Measurements from ENCODE around the gene FCRL4.

Gene FCRL4

DNA sequence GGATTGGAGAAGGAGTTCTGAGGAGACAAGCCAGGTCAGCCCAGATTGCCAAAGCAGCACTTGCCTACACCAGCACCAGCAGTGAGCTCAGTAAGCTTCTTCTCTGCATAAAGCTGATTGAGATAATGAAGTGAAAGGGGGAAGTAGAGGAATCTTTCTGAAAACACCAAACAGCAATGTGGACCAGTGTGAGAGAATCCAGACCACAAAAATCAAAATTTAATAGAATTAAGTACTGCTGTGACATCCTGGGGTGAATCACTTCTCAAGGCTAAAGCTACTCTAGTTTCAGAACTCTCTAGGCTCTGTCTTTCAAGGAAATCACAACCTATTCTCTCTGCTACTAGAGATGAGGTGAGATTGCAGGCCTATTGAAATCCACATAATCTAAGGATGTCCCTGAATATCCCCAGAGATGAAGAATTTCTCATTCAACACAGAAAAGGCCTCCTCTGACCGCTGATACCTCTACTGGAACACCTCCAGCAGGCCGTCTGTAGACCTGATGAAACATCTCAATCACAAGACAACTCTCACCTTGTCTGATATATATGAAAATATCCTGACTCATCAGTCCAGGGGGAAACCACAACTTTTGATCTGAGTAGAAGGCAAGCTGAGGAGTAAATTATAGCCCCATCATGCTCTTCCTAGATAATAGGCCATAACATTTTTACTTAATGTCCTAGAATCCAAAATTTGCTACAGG is at the start of gene FCRL4:
FCRL4 (minus strand) TSS at position 127 of the 709 bp plus-strand sequence. CDS start 141 bp downstream, outside the sequence.
- TF ChIP-seq, protein P1, sequence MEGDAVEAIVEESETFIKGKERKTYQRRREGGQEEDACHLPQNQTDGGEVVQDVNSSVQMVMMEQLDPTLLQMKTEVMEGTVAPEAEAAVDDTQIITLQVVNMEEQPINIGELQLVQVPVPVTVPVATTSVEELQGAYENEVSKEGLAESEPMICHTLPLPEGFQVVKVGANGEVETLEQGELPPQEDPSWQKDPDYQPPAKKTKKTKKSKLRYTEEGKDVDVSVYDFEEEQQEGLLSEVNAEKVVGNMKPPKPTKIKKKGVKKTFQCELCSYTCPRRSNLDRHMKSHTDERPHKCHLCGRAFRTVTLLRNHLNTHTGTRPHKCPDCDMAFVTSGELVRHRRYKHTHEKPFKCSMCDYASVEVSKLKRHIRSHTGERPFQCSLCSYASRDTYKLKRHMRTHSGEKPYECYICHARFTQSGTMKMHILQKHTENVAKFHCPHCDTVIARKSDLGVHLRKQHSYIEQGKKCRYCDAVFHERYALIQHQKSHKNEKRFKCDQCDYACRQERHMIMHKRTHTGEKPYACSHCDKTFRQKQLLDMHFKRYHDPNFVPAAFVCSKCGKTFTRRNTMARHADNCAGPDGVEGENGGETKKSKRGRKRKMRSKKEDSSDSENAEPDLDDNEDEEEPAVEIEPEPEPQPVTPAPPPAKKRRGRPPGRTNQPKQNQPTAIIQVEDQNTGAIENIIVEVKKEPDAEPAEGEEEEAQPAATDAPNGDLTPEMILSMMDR (IDR thresholded peaks at IDR 0.05): no peak

DNA sequence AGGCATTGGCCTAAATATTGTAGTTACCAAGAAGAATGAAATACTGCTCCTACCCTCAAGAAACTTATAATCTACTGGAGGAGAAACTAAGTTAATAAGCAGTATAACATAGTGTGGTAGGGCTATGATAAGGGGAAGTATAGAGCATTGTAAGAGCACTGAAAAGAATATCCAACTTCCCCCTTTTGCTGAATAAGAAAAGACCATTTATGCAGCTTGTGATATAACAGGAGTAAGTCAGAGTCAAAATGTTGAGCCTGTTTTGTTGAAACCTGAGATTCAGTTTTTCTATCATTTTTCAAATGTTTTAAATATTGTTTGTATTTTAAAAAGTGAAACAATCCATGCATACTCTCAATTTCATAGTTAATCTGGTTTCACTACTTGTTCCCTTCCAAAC is 48.3 kb upstream of the FCRL4 start:
- TF ChIP-seq, protein P1 (IDR thresholded peaks at IDR 0.05): no peak

GRCh38 chr1:157641177-157641576 is 43.3 kb upstream of the FCRL4 start:
- TF ChIP-seq, protein P1 (IDR thresholded peaks at IDR 0.05): no peak

GRCh38 chr1:157639800-157640199 is 41.9 kb upstream of the FCRL4 start:
- TF ChIP-seq, protein P1 (IDR thresholded peaks at IDR 0.05): no peak

GRCh38 chr1:157628773-157629172 is 30.9 kb upstream of the FCRL4 start:
- TF ChIP-seq, protein P1 (IDR thresholded peaks at IDR 0.05): no peak

DNA sequence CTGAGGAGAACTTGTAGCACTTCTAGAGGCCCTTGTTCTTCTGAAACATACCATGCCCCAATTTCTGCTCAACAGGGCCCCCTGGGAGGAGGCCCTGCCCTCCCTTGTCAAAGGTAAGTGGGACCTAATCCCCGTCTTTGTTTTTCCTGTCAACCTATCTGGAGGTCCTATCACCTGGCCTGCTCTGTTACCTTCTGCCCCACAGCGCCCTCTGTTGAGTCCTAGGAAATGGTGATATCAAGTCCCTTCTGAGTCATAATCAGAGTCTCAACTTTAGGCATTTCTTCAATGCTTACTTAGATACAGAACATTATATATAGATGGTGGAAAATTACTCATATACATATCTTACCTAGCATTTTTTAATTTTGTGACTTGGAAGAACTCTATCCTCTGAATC is 28.2 kb upstream of the FCRL4 start:
- TF ChIP-seq, protein P1 (IDR thresholded peaks at IDR 0.05): peak; percentile 31; the same call in 1 of the 2 replicates

DNA sequence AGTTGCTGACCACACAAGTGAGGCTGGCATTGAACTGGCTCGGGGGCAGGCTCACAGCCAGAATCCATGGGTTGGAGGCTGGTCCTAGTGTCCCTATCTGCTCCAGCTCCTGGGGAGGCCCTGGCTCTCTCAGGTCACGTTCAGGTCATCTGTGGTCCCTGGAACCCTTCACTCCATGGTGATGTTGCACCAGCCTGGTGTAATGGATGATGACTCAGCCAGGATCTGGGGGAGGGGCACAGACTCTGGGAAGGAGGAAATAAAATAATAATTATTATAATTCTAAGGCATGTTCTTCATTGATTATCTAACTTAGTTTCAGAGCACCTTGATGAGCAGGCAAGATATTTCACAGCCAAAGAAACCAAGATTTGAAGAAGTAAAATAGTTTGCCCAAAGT is 26.6 kb upstream of the FCRL4 start:
- TF ChIP-seq, protein P1 (IDR thresholded peaks at IDR 0.05): no peak

All from LNCAP (cell line).